GM12874 (cell line): Measurements from ENCODE around the gene AMN.

Experiments
- CTCF ChIP-seq: IDR thresholded peaks from 2 replicates; pipeline ENCODE4 v1.5.1; 2011; ENCODE audit warnings: low read depth, mild to moderate bottlenecking, control low read depth, low read length, moderate library complexity; ENCODE audit not compliant: insufficient read depth

The AMN gene

GRCh38 chr14:102906616-102907302, 15.7 kb upstream of the AMN start:
- no peak for TF ChIP-seq CTCF

- no peak for TF ChIP-seq CTCF
Observed at GRCh38 chr14:102907303-102907844, 15.1 kb upstream of the AMN start.

GRCh38 chr14:102907980-102908730, 14.3 kb upstream of the AMN start:
- no peak for TF ChIP-seq CTCF

GRCh38 chr14:102908766-102909455, 13.6 kb upstream of the AMN start:
- TF ChIP-seq CTCF, result no peak

GRCh38 chr14:102909462-102909861, 13.0 kb upstream of the AMN start:
- no peak for TF ChIP-seq CTCF

- TF ChIP-seq CTCF, result no peak
Observed at GRCh38 chr14:102909911-102910310, 12.6 kb upstream of the AMN start.

GRCh38 chr14:102910442-102910841, 12.0 kb upstream of the AMN start:
- no peak for TF ChIP-seq CTCF
